Mucosa of descending colon (tissue), 3 donors: ENCODE data around the gene TAGAP. TPM values are rescaled to one million over a fixed set of nuclear protein-coding genes. Genes with fewer than 3 reads are reported as not detected.

ENCODE experiments used
- ATAC-seq: fragments of 200-7000 bp; cut with Tn5 transposase; one replicate; pipeline ENCODE4 v1.9.1; 2020; ENCODE audit warnings: mild to moderate bottlenecking, moderate library complexity
- DNase-seq, 3 donors: peaks; one replicate each; pipeline ENCODE4 v3.0.0-alpha.2; 2020
- H3K36me3 ChIP-seq: fragments of 200-600 bp; one replicate; pipeline ENCODE4 v1.8.0; 2021; ENCODE audit warnings: low read depth, mild to moderate bottlenecking
- H3K4me1 ChIP-seq: fragments of 200-600 bp; one replicate; pipeline ENCODE4 v1.8.0; 2021; ENCODE audit warnings: low read depth, mild to moderate bottlenecking
- H3K4me3 ChIP-seq: fragments of 200-600 bp; one replicate; pipeline ENCODE4 v1.8.0; 2021; ENCODE audit warnings: mild to moderate bottlenecking
- H3K9me3 ChIP-seq: fragments of 200-600 bp; one replicate; pipeline ENCODE4 v1.8.0; 2021; ENCODE audit warnings: mild to moderate bottlenecking
- CTCF ChIP-seq: fragments of 200-600 bp; IDR thresholded peaks from one replicate; pipeline ENCODE4 v1.8.0; 2022; ENCODE audit warnings: antibody characterized with exemption, mild to moderate bottlenecking
- intact Hi-C, 2 donors: fragments of 100-400 bp; cut with DNase I in 1 of 2; cut with micrococcal nuclease in 1 of 2; formaldehyde crosslinking; loops; one replicate each; pipeline versions ENCODE4 v1.11.0 to v1.11.1; 2022; cut with DNase I, micrococcal nuclease
- total RNA-seq, 3 donors: library from RNA; stranded (reverse); fragmentation: NEBNext Ultra II Directional in 2 of 3; extraction: Animal tissue kit (Norgen Biotek cat#: 25700) in 2 of 3; gene quantifications; one replicate each; pipeline versions ENCODE4 v1.2.1 to v1.2.4, GENCODE V29; 2021 to 2023
- donor health status: DM: no; HTN: no; CAD: no; lungs with moderate emphysema.
- donor health status: DM: no; HTN: no; CAD: no.
- donor health status: DM: no; HTN: yes; CAD: no.

TAGAP gene
- total RNA-seq, 3 donors from 2014 or later = 2.0 to 4.1 (median 3.7) TPM

- no peaks in the 10 kb centered on the region for H3K36me3 ChIP-seq
- TF ChIP-seq CTCF = no peak
- intact Hi-C loops = no loop called here
- no peaks in the 10 kb centered on the region for H3K4me1 ChIP-seq
- no peaks in the 10 kb centered on the region for H3K9me3 ChIP-seq
- H3K4me3 ChIP-seq = no peak overlapping the region
- no peak for ATAC-seq
- no peak for DNase-seq
These were observed 45.1 kb upstream of the TAGAP start for GRCh38 chr6:159089909-159090308.

GRCh38 chr6:159089443-159089842, 44.7 kb upstream of the TAGAP start:
- H3K4me3 ChIP-seq = no peak overlapping the region
- ATAC-seq = no peak
- H3K9me3 ChIP-seq = no peaks in the 10 kb centered on the region
- no peaks in the 10 kb centered on the region for H3K4me1 ChIP-seq
- no peak for DNase-seq
- intact Hi-C loops = no loop called here
- H3K36me3 ChIP-seq = no peaks in the 10 kb centered on the region
- TF ChIP-seq CTCF = no peak

- intact Hi-C loops = no loop called here
- TF ChIP-seq CTCF = no peak
- Histone ChIP-seq H3K4me3 (no peak overlapping the region), H3K36me3 (no peaks in the 10 kb centered on the region), H3K9me3 (no peaks in the 10 kb centered on the region), H3K4me1 (no peaks in the 10 kb centered on the region)
- DNase-seq (no peak), ATAC-seq (no peak)
These were observed 41.3 kb upstream of the TAGAP start for GRCh38 chr6:159086033-159086618.

GRCh38 chr6:159085396-159085895, 40.7 kb upstream of the TAGAP start:
- ATAC-seq = no peak
- no peak overlapping the region for H3K4me3 ChIP-seq
- no peaks in the 10 kb centered on the region for H3K36me3 ChIP-seq
- H3K4me1 ChIP-seq = no peaks in the 10 kb centered on the region
- TF ChIP-seq CTCF = no peak
- intact Hi-C loops = no loop called here
- H3K9me3 ChIP-seq = no peaks in the 10 kb centered on the region
- DNase-seq = no peak

GRCh38 chr6:159084493-159085091, 39.8 kb upstream of the TAGAP start:
- H3K36me3 ChIP-seq = no peaks in the 10 kb centered on the region
- no peak overlapping the region for H3K4me3 ChIP-seq
- H3K4me1 ChIP-seq = no peaks in the 10 kb centered on the region
- no peak for TF ChIP-seq CTCF
- no peak for ATAC-seq
- DNase-seq = no peak
- no peaks in the 10 kb centered on the region for H3K9me3 ChIP-seq
- intact Hi-C loops = no loop called here
